OCI-LY1 (cell line): ENCODE data around the gene PIR.

Source experiments
- H2AFZ ChIP-seq: fragments of 200-600 bp; sonication (generic), shearing (Covaris generic); 2 replicates; pipeline ENCODE4 v1.6.0; 2014; ENCODE audit warnings: antibody characterized with exemption, mild to moderate bottlenecking, low read length
- H3F3A ChIP-seq: fragments of 200-600 bp; sonication (generic), shearing (Covaris generic); 2 replicates; pipeline ENCODE4 v1.6.0; 2014; ENCODE audit warnings: mild to moderate bottlenecking, antibody characterized with exemption, low read length, moderate library complexity; ENCODE audit not compliant: insufficient read depth
- H3K27ac ChIP-seq: fragments of 200-600 bp; sonication (generic); 2 replicates; pipeline ENCODE4 v1.5.1; 2014; ENCODE audit warnings: low read length, mixed run types, mild to moderate bottlenecking, low read depth; ENCODE audit not compliant: poor library complexity, severe bottlenecking
- H3K27me3 ChIP-seq: fragments of 200-600 bp; sonication (generic); 2 replicates; pipeline ENCODE4 v1.6.0; 2014; ENCODE audit warnings: antibody characterized with exemption, mild to moderate bottlenecking, low read length, moderate library complexity; ENCODE audit not compliant: insufficient read depth
- H3K36me3 ChIP-seq: fragments of 200-600 bp; sonication (generic); 2 replicates; pipeline ENCODE4 v1.6.1; 2014; ENCODE audit warnings: mild to moderate bottlenecking, antibody characterized with exemption, low read length, moderate library complexity, mixed read lengths; ENCODE audit not compliant: insufficient read depth
- H3K4me1 ChIP-seq: fragments of 200-600 bp; sonication (generic); 2 replicates; pipeline ENCODE4 v1.5.1; 2014; ENCODE audit warnings: mild to moderate bottlenecking, low read length, moderate library complexity; ENCODE audit not compliant: insufficient read depth, severe bottlenecking
- H3K4me2 ChIP-seq: fragments of 200-600 bp; sonication (generic), shearing (Covaris generic); 2 replicates; pipeline ENCODE4 v1.6.1; 2014; ENCODE audit warnings: low read length
- H3K4me3 ChIP-seq: fragments of 200-600 bp; sonication (generic); 2 replicates; pipeline ENCODE4 v1.5.1; 2014; ENCODE audit warnings: low read length, low read depth, mild to moderate bottlenecking, mixed read lengths; ENCODE audit not compliant: poor library complexity, severe bottlenecking
- H3K79me2 ChIP-seq: fragments of 200-600 bp; shearing (Covaris generic); 2 replicates; pipeline ENCODE4 v1.6.1; 2016; ENCODE audit warnings: mixed run types, low read length, mixed read lengths; ENCODE audit not compliant: insufficient read depth
- H3K9ac ChIP-seq: fragments of 200-600 bp; sonication (generic), shearing (Covaris generic); 2 replicates; pipeline ENCODE4 v1.6.1; 2014; ENCODE audit warnings: mild to moderate bottlenecking, low read length, mixed read lengths
- H3K9me2 ChIP-seq: fragments of 200-600 bp; sonication (generic), shearing (Covaris generic); 2 replicates; pipeline ENCODE4 v1.6.1; 2014; ENCODE audit warnings: low read depth, mild to moderate bottlenecking, low read length, mixed read lengths
- H3K9me3 ChIP-seq: fragments of 200-600 bp; shearing (Covaris generic); 2 replicates; pipeline ENCODE4 v1.6.1; 2014; ENCODE audit warnings: low read length, mixed read lengths
- H4K20me1 ChIP-seq: fragments of 200-600 bp; sonication (generic), shearing (Covaris generic); 2 replicates; pipeline ENCODE4 v1.6.0; 2016; ENCODE audit warnings: mild to moderate bottlenecking, low read length; ENCODE audit not compliant: insufficient read depth
- CTCF ChIP-seq: fragments of 200-600 bp; sonication (generic), shearing (Covaris generic); IDR thresholded peaks from 2 replicates; pipeline ENCODE4 v1.5.1; 2017; ENCODE audit warnings: mild to moderate bottlenecking, antibody characterized with exemption, low read length, moderate library complexity, mixed read lengths
- EZH2 ChIP-seq: fragments of 200-600 bp; sonication (generic), shearing (Covaris generic); IDR thresholded peaks from 2 replicates; pipeline ENCODE4 v1.8.0; 2017; ENCODE audit warnings: borderline replicate concordance, mixed run types, mild to moderate bottlenecking, antibody characterized with exemption, low read length, moderate library complexity, mixed read lengths

The PIR gene

DNA sequence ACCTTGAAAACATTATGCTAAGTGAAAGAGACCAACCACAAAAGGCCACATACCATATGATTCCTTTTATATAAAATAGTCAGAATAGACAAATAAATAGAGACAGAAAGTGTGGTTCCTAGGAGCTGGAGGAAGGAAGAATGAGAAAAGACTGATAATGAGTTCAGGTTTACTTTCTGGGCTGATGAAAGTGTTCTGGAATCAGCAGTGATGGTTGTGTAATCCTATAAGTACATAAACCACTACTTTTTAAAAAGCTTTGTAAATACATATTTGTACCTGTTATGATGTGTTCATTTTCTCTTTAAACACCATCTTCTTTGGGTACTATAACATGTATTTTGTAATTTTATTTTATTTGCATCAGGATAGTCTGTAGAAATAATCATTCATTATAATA is 20.6 kb downstream of the PIR start:
- H3K79me2 ChIP-seq: no peaks in the 10 kb centered on the region
- no peaks in the 10 kb centered on the region for H3F3A ChIP-seq
- no peaks in the 10 kb centered on the region for H3K36me3 ChIP-seq
- no peaks in the 10 kb centered on the region for H3K4me1 ChIP-seq
- H3K9me3 ChIP-seq: no peaks in the 10 kb centered on the region
- TF ChIP-seq CTCF (no peak), EZH2 (no peak)
- H3K4me2 ChIP-seq: no peak overlapping the region
- no peaks in the 10 kb centered on the region for H3K27me3 ChIP-seq
- no peaks in the 10 kb centered on the region for H3K9me2 ChIP-seq
- no peaks in the 10 kb centered on the region for H4K20me1 ChIP-seq
- no peak overlapping the region for H2AFZ ChIP-seq
- H3K9ac ChIP-seq: no peak overlapping the region
- no peak overlapping the region for H3K4me3 ChIP-seq
- no peak overlapping the region for H3K27ac ChIP-seq

DNA sequence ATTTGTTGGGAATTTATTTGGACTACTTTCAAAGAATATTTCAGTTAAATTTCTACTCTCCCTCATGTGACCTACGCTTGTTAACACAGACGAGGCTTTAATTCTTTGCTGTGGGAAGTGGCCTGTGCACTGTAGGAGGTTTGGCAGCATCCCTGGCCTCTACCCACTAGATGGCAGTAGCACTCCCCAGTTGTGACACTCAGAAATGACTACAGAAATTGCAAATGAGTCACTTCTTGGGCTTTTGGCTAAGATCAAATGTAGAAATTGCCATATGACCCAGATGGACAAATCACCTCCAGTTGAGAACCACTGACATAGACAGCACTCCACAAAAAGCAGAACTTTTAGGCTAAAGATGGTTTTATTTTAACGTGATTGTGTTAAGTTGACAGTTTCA is 22.1 kb downstream of the PIR start:
- H3K9ac ChIP-seq: no peak overlapping the region
- H3K27me3 ChIP-seq: no peaks in the 10 kb centered on the region
- H3K79me2 ChIP-seq: no peaks in the 10 kb centered on the region
- no peaks in the 10 kb centered on the region for H3K9me3 ChIP-seq
- H4K20me1 ChIP-seq: no peaks in the 10 kb centered on the region
- no peaks in the 10 kb centered on the region for H3K36me3 ChIP-seq
- no peak overlapping the region for H2AFZ ChIP-seq
- H3K4me1 ChIP-seq: no peaks in the 10 kb centered on the region
- H3K4me2 ChIP-seq: no peak overlapping the region
- no peak overlapping the region for H3K4me3 ChIP-seq
- no peak overlapping the region for H3K27ac ChIP-seq
- TF ChIP-seq EZH2: no peak
- peak; percentile 61; the same call in 1 of the 2 replicates for TF ChIP-seq CTCF
- no peaks in the 10 kb centered on the region for H3F3A ChIP-seq
- H3K9me2 ChIP-seq: no peaks in the 10 kb centered on the region

GRCh38 chrX:15469613-15470012 is 23.5 kb downstream of the PIR start:
- Histone ChIP-seq H3K4me1 (no peaks in the 10 kb centered on the region), H3K9me2 (no peaks in the 10 kb centered on the region), H3K79me2 (no peaks in the 10 kb centered on the region), H3K4me2 (no peak overlapping the region), H2AFZ (no peak overlapping the region), H3K9me3 (no peaks in the 10 kb centered on the region), H4K20me1 (no peaks in the 10 kb centered on the region), H3F3A (no peaks in the 10 kb centered on the region), H3K27me3 (no peaks in the 10 kb centered on the region), H3K36me3 (no peaks in the 10 kb centered on the region), H3K4me3 (no peak overlapping the region), H3K9ac (no peak overlapping the region), H3K27ac (no peak overlapping the region)
- TF ChIP-seq EZH2 (no peak), CTCF (no peak)
